Measurements from ENCODE around the gene RPL35.
"Not testable (repeated sequence)": the region's sequence is repeated elsewhere in the genome, so short reads cannot be mapped to it uniquely, and the experiment has no call there.

Gene RPL35

DNA sequence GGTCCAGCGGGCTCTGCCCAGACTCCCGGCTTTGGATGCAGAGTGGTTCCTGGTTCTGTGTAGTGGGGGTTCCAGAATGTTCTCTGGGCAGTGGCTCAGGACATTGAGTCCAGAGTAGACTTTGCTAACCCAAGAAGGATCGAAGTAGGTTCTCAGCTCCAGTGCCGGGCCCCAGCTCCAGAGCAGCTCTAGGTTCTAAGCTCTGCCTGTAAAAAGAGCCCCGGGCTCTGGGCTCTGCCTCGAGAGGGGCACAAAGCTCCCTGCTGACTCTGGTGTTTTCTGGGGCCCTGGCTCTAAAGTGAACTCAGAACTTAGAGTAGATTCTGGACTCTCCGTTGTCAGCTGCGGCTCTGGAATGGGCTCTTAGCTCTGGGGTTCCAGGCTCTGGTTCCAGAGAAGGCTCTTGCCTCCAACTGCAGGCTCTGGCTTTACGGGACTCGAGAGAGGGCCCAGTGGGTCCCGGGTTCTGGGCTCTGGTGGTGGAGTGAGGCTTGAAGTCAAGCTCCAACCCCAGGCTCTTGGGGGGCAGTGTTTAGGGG is 8.1 kb downstream of the RPL35 start:
- Histone ChIP-seq H3K9ac (peak overlapping the region in 7 of 11 experiments; percentile 10 to 70 (median 67); a peak in 9 of 22 replicates), H3K27me3 (no peaks in the 10 kb centered on the region; a peak in 1 of 22 replicates), H3K9me3 (replicated peaks in 1 of 11) (no peaks in the 10 kb centered on the region), H4K20me1 (peaks cover 27 to 53% (median 46%) of the 10 kb centered on the region in 11 experiments), H3K27ac (peak overlapping the region in 1 of 11 experiments; percentile 37; a peak in 1 of 22 replicates), H3K4me2 (peak overlapping the region; percentile 77 to 93 (median 83)), H3K4me3 (peak overlapping the region in 9 of 10 experiments; percentile 34 to 70 (median 51); a peak in 16 of 20 replicates), H3K36me3 (peaks cover 22 to 29% (median 27%) of the 10 kb centered on the region in 11 experiments), H3K4me1 (peaks cover 6 to 32% (median 27%) of the 10 kb centered on the region in 10 experiments; a peak in 19 of 20 replicates)
- TF ChIP-seq Cebpa-rat (IDR thresholded peaks at IDR 0.05) = no peak

DNA sequence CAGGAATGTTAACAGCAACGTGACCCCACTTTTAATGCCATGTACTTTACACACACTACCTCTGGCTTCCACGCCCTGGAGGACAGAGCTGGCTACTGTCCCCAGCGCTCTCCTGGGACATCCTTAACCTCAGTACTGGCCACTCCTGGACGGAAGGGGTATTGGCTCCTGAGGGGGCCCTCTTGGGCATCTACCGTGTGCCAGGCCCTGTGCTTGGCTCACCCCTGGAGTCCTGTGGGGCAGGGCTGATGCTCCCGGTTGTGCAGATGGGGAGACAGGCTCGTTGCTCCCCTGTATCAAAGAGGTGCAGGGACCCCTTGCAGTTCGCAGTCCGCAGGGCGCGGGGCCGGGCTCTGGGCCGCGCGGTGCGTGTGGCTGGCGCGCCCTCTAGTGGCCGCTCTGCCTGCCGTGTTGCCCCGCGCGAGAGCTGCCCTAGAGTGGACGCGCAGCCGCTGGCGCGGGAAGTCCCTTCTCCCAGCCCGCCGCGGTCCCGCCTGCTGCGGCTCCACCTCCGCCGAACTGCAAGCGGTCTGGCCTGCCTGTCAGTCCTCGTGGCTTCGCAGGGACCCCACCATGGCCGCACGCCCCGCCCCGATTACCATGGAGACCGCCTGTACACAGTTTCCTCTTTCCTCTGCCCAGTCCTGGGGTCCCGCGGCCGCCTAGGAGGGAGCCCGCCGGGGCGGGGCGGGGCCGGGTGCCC is 8.8 kb downstream of the RPL35 start, which contains the start of gene WDR38:
TSS of gene WDR38 (plus strand) at position 632 of the 703 bp plus-strand sequence. CDS start 72 bp downstream, outside the sequence.
- H3K4me1 ChIP-seq = peaks cover 4 to 25% (median 22%) of the 10 kb centered on the region in 10 experiments; a peak in 18 of 20 replicates
- H3K36me3 ChIP-seq = peaks cover 15 to 22% (median 20%) of the 10 kb centered on the region in 11 experiments
- peak within 1 kb of the TSS; percentile 77 to 93 (median 83) for H3K4me2 ChIP-seq
- no peaks in the 10 kb centered on the region; a peak in 1 of 22 replicates for H3K27me3 ChIP-seq
- peak within 1 kb of the TSS; percentile 34 to 70 (median 53) for H3K4me3 ChIP-seq
- H4K20me1 ChIP-seq = peaks cover 20 to 46% (median 39%) of the 10 kb centered on the region in 11 experiments
- peak within 1 kb of the TSS in 1 of 11 experiments; percentile 37; a peak in 1 of 22 replicates for H3K27ac ChIP-seq
- no peak for TF ChIP-seq Cebpa-rat (IDR thresholded peaks at IDR 0.05)
- H3K9me3 ChIP-seq (replicated peaks in 1 of 11) = no peaks in the 10 kb centered on the region
- H3K9ac ChIP-seq = peak within 1 kb of the TSS; percentile 10 to 70 (median 62); a peak in 20 of 22 replicates

DNA sequence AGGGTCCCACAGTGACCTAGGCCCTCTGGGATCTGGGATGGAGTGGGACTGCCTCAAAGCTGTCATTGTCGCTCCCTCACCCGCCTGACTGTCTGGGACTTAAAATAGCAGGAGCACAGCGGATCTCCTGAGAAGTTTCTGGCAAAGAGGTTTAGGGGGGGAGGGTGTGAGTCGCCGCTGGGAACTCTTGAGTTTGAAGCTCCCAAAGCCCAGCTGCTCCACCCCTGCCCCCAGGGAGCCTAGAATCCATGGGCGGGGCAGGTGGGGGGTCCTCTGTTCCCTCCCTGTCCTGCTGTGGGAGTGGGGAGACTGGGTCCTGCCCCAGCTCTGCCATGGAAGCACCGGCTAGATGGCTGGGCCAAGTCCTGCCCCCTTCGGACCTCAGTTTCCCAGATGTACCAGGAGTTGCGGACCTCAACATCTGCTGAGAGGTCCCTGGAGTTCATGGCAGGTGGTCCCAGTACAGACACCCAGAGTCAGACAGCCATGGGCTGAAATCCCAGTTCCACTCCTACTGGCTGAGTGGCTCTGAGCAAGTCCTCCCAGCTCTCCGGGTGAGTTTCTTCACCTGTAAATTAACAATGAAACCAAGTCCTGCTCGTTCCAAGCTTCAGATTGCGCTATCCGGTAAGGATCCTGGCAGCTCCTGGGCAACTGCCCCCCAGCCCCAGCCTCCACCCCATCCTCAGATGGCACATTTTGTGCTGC is 9.5 kb downstream of the RPL35 start:
- Histone ChIP-seq H3K4me1 (peaks cover 4 to 23% (median 22%) of the 10 kb centered on the region in 10 experiments; a peak in 18 of 20 replicates), H4K20me1 (peaks cover 13 to 39% (median 32%) of the 10 kb centered on the region in 11 experiments), H3K36me3 (peaks cover 8 to 15% (median 13%) of the 10 kb centered on the region in 11 experiments), H3K27ac (no peak overlapping the region), H3K9ac (peak overlapping the region in 9 of 11 experiments; percentile 48 to 70 (median 62); a peak in 14 of 22 replicates), H3K4me2 (peak overlapping the region; percentile 77 to 93 (median 83)), H3K27me3 (no peaks in the 10 kb centered on the region; a peak in 1 of 22 replicates), H3K4me3 (peak overlapping the region in 5 of 10 experiments; percentile 41 to 70 (median 58); a peak in 10 of 20 replicates), H3K9me3 (replicated peaks in 1 of 11) (no peaks in the 10 kb centered on the region)
- TF ChIP-seq Cebpa-rat (IDR thresholded peaks at IDR 0.05) = no peak

DNA sequence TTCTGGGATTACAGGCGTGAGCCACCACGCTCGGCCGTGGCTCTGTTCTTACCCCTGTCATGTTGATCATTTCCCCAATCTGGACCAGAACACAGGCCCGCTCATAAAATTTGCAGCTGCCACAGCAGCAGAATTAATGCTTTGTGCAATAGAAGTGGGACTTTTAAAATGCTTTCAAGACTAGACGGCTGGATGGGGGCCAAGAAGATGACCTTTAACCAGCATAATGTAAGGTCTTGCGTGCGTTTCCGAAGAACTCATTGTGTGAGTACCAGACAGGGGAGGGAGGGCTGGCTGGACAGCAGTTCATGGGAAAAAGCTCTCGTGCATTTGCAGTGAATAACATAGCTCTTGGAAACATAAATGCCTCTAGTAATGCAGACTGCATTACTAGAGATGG is 12.0 kb downstream of the RPL35 start:
- TF ChIP-seq Cebpa-rat (IDR thresholded peaks at IDR 0.05) = no peak
- Histone ChIP-seq H3K4me1 (peaks cover 4 to 23% (median 22%) of the 10 kb centered on the region in 10 experiments; a peak in 18 of 20 replicates), H3K27ac (no peak overlapping the region), H3K4me2 (no peak overlapping the region), H3K36me3 (no peaks in the 10 kb centered on the region), H3K27me3 (no peaks in the 10 kb centered on the region; a peak in 1 of 22 replicates), H3K9ac (no peak overlapping the region), H4K20me1 (peaks cover 0 to 14% (median 8%) of the 10 kb centered on the region in 11 experiments; a peak in 9 of 22 replicates), H3K4me3 (no peak overlapping the region), H3K9me3 (replicated peaks in 1 of 11) (no peaks in the 10 kb centered on the region)

DNA sequence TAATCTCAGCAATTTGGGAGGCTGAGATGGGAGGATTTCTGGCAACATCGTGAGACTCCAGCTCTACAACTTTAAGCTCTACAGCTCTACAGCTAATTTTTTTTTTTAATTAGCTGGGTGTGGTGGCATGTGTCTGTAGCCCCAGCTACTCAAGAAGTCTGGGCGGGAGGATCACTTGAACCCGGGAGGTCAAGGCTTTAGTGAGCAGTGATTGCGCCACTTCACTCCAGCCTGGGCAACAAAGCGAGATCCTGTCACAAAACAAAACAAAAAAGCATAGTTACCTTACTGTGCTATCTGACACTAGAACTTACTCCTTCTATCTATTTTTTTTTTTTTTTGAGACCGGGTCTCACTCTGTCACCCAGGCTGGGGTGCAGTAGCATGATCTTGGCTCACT is 14.8 kb downstream of the RPL35 start:
- no peaks in the 10 kb centered on the region for H3K9me3 ChIP-seq (replicated peaks in 1 of 11)
- H3K4me3 ChIP-seq = no peak overlapping the region
- H3K9ac ChIP-seq = no peak overlapping the region
- H3K4me1 ChIP-seq = peaks cover 0 to 17% (median 9%) of the 10 kb centered on the region in 10 experiments; a peak in 13 of 20 replicates
- no peaks in the 10 kb centered on the region for H3K27me3 ChIP-seq
- no peaks in the 10 kb centered on the region for H3K36me3 ChIP-seq
- H3K27ac ChIP-seq = no peak overlapping the region
- TF ChIP-seq Cebpa-rat (IDR thresholded peaks at IDR 0.05) = no peak
- no peaks in the 10 kb centered on the region for H4K20me1 ChIP-seq
- no peak overlapping the region for H3K4me2 ChIP-seq

DNA sequence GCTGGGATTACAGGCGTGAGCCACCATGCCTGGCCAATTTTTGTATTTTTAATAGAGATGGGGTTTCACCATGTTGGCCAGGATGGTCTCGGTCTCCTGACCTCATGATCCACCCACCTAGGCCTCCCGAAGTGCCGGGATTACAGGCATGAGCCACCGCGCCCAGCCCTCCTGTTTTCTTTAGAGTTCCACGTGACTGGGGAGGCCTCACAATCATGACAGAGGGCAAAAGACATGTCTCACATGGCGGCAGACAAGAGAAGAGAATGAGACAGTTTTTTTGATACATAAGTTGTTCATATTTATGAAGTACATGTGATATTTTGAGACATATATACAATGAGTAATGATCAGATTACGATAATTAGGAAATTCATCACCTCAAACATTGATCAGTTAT is 15.3 kb downstream of the RPL35 start:
- not testable (repeated sequence) for H3K9ac ChIP-seq; H3K9me3 ChIP-seq (replicated peaks in 1 of 11); H3K27me3 ChIP-seq; H3K36me3 ChIP-seq; H3K27ac ChIP-seq; H3K4me2 ChIP-seq; H3K4me3 ChIP-seq; H4K20me1 ChIP-seq
- peaks cover 0 to 13% (median 7%) of the 10 kb centered on the region in 10 experiments; a peak in 8 of 20 replicates for H3K4me1 ChIP-seq

DNA sequence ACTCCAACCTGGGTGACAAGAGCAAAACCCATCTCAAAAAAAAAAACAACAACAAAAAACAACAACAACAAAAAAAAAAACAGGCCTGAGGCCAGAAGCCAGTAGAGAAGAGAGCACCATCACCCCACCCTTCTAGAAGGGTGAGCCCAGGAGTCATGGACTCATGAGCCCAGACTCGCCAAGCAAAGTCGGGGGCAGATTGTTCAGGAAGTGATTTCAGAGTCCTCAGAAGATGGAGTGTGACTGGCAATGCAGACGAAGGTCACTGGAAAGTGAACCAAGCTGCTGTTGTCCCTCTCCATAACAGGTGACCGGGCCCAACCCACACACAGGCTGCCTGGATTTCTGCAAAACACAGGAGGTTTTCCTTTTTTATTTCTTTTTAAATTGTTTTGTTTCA is 17.5 kb downstream of the RPL35 start:
- Histone ChIP-seq H3K27me3 (no peaks in the 10 kb centered on the region), H3K36me3 (no peaks in the 10 kb centered on the region), H3K27ac (no peak overlapping the region), H3K9ac (no peak overlapping the region), H3K4me3 (no peak overlapping the region), H3K4me2 (peak overlapping the region in 2 of 11 experiments; percentile 7 to 29; a peak in 2 of 22 replicates), H4K20me1 (no peaks in the 10 kb centered on the region), H3K4me1 (peaks cover 0 to 7% (median 1%) of the 10 kb centered on the region in 10 experiments; a peak in 3 of 20 replicates), H3K9me3 (replicated peaks in 1 of 11) (no peaks in the 10 kb centered on the region)
- no peak for TF ChIP-seq Cebpa-rat (IDR thresholded peaks at IDR 0.05)

DNA sequence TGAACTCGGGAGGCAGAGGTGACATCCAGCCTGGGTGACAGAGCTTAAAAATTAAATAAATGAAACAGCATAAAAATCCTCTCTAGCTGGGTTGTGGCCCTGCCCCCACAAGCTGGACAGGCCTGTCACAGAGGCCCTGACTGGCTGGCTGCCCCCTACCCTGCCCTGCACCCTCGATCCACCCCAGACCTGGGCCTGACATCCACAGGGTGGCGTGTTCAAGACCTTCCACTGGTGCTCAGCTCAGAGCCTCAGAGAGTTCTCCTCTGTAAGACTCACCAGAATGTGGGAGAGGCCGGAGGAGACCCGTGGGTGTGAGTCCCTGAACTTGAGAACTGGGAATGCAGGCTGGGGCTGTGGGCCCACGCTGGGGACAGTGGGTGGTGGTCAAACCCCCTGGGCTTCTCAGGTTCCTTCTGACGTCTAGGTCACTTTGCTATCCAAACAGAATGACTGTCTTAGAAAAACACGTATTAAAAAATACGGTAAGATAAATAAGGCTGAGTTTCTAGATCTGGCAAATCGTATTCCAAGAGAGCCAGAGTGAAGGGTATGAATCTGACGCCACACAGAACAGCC is 18.2 kb downstream of the RPL35 start:
- Histone ChIP-seq H3K27me3 (no peaks in the 10 kb centered on the region), H3K4me2 (no peak overlapping the region), H3K4me3 (no peak overlapping the region), H3K36me3 (no peaks in the 10 kb centered on the region), H3K9ac (no peak overlapping the region), H3K27ac (no peak overlapping the region), H3K9me3 (replicated peaks in 1 of 11) (no peaks in the 10 kb centered on the region), H4K20me1 (no peaks in the 10 kb centered on the region), H3K4me1 (peaks cover 0 to 7% (median 1%) of the 10 kb centered on the region in 10 experiments; a peak in 3 of 20 replicates)
- TF ChIP-seq Cebpa-rat (IDR thresholded peaks at IDR 0.05) = no peak

All from BLaER1 treated with 17β-estradiol and CSF1 and Interleukin-3, amounts not matched to agents 10 nM and 100 nM (cell line).